Heart right ventricle (tissue), 16 donors: ENCODE results near the gene SGPP2. TPM values are rescaled to one million over a fixed set of nuclear protein-coding genes. Genes with fewer than 3 reads are reported as not detected.

ENCODE experiments used
- ATAC-seq, 8 donors: fragments of 200-7000 bp; cut with Tn5 transposase; one replicate each; pipeline ENCODE4 v1.9.1; 2020; ENCODE audit warnings: mild to moderate bottlenecking in 8 of 8, moderate library complexity in 8 of 8, moderate number of reproducible peaks in 1 of 8
- DNase-seq, 2 donors: peaks; one replicate each; pipeline ENCODE4 v3.0.0-alpha.2; 2020
- H3K27ac ChIP-seq, 10 donors: fragments of 200-600 bp; sonication (generic) in 2 of 10; one replicate each; pipeline versions ENCODE4 v1.5.0 to v1.8.0; 2020 to 2022; ENCODE audit warnings: mild to moderate bottlenecking in 3 of 10
- H3K27me3 ChIP-seq, 7 donors: fragments of 200-600 bp; one replicate each; pipeline ENCODE4 v1.8.0; 2021 to 2022; ENCODE audit warnings: mild to moderate bottlenecking in 2 of 7
- H3K36me3 ChIP-seq, 9 donors: fragments of 200-600 bp; sonication (generic) in 1 of 9; one replicate each; pipeline versions ENCODE4 v1.5.0 to v1.8.0; 2020 to 2022; ENCODE audit warnings: mild to moderate bottlenecking in 2 of 9
- H3K4me1 ChIP-seq, 9 donors: fragments of 200-600 bp; sonication (generic) in 1 of 9; one replicate each; pipeline versions ENCODE4 v1.5.0 to v1.8.0; 2020 to 2022; ENCODE audit warnings: mild to moderate bottlenecking in 4 of 9
- H3K4me3 ChIP-seq, 10 donors: fragments of 200-600 bp; sonication (generic) in 2 of 10; one replicate each; pipeline versions ENCODE4 v1.5.0 to v1.8.0; 2020 to 2022; ENCODE audit warnings: mild to moderate bottlenecking in 7 of 10, moderate library complexity in 2 of 10
- H3K9me3 ChIP-seq, 11 donors: fragments of 200-600 bp in 10 of 11; sonication (generic) in 2 of 11; one replicate each; pipeline versions ENCODE4 v1.5.0 to v1.8.0; 2013 to 2022; ENCODE audit warnings: mild to moderate bottlenecking in 2 of 11, control low read depth in 1 of 11, moderate library complexity in 1 of 11
- WGBS, 2 donors: extraction: QIAGEN DNeasy Blood & Tissue Kit; methylation state at CpG; one replicate each; pipeline ENCODE4 v1.1.7; 2013; ENCODE audit warnings: inconsistent platforms in 1 of 2; 5-methylcytosine and 5-hydroxymethylcytosine counted together
- intact Hi-C, 10 donors: fragments of 100-400 bp; cut with DNase I; formaldehyde crosslinking; loops; one replicate each; pipeline versions ENCODE4 v1.11.1 to v1.14.2; 2022
- polyA plus RNA-seq, 2 donors: library from polyadenylated mRNA; stranded (reverse); fragments of 200-250 nt; gene quantifications; one replicate each; pipeline ENCODE4 v1.2.3, GENCODE V29; 2013
- total RNA-seq, 10 donors: library from RNA; stranded (reverse); fragmentation: NEBNext Ultra II Directional in 3 of 10; extraction: Animal tissue kit (Norgen Biotek cat#: 25700) in 3 of 10; gene quantifications; one replicate each; pipeline versions ENCODE4 v1.2.1 to v1.2.4, GENCODE V29; 2021 to 2023
- TF ChIP-seq, protein P1 (sequence below), 9 donors: fragments of 200-600 bp; sonication (generic) in 2 of 9; IDR thresholded peaks; one replicate each; pipeline versions ENCODE4 v1.5.0 to v1.8.0; 2021 to 2022; ENCODE audit warnings: antibody characterized with exemption in 9 of 9, mild to moderate bottlenecking in 5 of 9, moderate library complexity in 1 of 9
- donor health status: Arrhythmogenic right ventricular cardiomyopathy.
- donor health status: ischemic (EF 13 %, LVEDD 7.1; RV severe dilation, severe dysfunction).
- donor health status: healthy with polysubstance abuse.
- donor health status: DM: no; HTN: yes; CAD: no.
- donor health status: DM: no; HTN: no; CAD: no.
- donor health status: ischemic (EF 25% LVEDD 6.9; RV normal size, moderate dysfunction).
- donor health status: ischemic (EF 25% LVEDD 5.7; RV mildly dilated, moderate dysfunction).
- donor health status: healthy.
- donor health status: DM: yes; HTN: yes; CAD: no.
- donor health status: Ischemic cardiomyopathy.
- donor health status: ischemic (EF 35%, LVEDD 5.7; RV mildly dilated, moderate dysfunction).
- donor health status: nonischemic (EF 11% LVEDD 7.7; RV severe dilation, severe dysfunction).
- donor health status: DM: yes; HTN: yes; CAD: no.
- donor health status: PGD.
- donor health status: ischemic (EF 29% LVEDD 5.4; RV normal size, mild dysfunction).
- donor health status: nonischemic (EF 23%, LVEDD 6.1; RV moderate dilation, normal function).

The SGPP2 gene
- total and polyA plus RNA-seq, 12 donors = 0.54 to 34.4 (median 5.7) TPM

DNA sequence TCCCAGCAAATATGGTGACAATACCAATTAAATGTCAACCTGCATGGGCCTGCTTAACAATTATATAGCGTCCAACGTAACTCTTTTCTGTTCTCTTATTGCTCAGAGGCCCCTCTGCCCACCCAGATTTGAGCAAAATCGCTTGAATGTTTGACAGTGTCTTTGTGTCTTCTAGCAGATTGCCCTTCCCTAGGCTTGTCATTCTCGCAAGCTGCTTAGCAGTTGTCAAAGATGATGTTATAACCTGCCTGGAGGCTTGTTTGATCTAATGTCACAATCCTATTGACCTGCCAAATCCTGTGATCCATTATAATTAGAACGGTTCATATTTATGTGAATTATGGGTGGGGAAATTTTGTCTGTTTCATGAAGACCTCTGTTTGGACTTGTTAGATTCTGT, 122.7 kb downstream of the SGPP2 start:
- H3K27ac ChIP-seq = no peak overlapping the region
- no peak overlapping the region for H3K4me3 ChIP-seq
- intact Hi-C loops = loop anchor here in 1 of 10 donors (10.0 kb wide), 1 partner anchor 538 kb away; no protein-coding TSS in a partner anchor
- ATAC-seq = no peak
- peaks cover 0 to 10% (median 0%) of the 10 kb centered on the region in 7 donors for H3K27me3 ChIP-seq
- TF ChIP-seq, protein P1, sequence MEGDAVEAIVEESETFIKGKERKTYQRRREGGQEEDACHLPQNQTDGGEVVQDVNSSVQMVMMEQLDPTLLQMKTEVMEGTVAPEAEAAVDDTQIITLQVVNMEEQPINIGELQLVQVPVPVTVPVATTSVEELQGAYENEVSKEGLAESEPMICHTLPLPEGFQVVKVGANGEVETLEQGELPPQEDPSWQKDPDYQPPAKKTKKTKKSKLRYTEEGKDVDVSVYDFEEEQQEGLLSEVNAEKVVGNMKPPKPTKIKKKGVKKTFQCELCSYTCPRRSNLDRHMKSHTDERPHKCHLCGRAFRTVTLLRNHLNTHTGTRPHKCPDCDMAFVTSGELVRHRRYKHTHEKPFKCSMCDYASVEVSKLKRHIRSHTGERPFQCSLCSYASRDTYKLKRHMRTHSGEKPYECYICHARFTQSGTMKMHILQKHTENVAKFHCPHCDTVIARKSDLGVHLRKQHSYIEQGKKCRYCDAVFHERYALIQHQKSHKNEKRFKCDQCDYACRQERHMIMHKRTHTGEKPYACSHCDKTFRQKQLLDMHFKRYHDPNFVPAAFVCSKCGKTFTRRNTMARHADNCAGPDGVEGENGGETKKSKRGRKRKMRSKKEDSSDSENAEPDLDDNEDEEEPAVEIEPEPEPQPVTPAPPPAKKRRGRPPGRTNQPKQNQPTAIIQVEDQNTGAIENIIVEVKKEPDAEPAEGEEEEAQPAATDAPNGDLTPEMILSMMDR (IDR thresholded peaks at IDR 0.05) = no peak
- H3K9me3 ChIP-seq = no peaks in the 10 kb centered on the region
- peaks cover 0 to 5% (median 0%) of the 10 kb centered on the region in 9 donors for H3K4me1 ChIP-seq
- no peaks in the 10 kb centered on the region for H3K36me3 ChIP-seq
- no peak for DNase-seq
- 88 to 92% methylated on average over 5 of the region's 5 CpGs for WGBS, 2 donors

DNA sequence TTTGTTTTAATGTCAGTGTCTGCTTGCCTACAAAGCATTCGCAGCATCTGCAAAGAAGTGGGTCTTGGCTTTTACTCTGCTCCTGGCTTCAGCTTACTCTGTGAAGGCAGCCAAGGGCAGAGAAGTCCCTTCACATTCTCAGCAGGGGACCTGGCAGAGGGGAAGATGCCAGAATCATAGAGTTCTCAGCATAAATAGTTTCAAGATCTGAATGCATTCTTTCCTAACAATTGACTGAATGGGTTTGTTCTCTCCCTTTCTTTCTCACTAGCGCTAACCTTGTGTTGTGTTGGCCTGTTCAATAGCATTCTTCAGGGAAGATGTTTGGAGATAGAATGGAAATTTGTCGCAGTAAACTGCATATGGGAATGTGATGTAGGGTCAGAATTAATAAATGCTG, 124.6 kb downstream of the SGPP2 start:
- ATAC-seq (no peak), DNase-seq (no peak)
- Histone ChIP-seq H3K4me1 (peaks cover 0 to 5% (median 0%) of the 10 kb centered on the region in 9 donors), H3K27me3 (peaks cover 0 to 27% (median 7%) of the 10 kb centered on the region in 7 donors), H3K9me3 (no peaks in the 10 kb centered on the region), H3K27ac (no peak overlapping the region), H3K36me3 (no peaks in the 10 kb centered on the region), H3K4me3 (no peak overlapping the region)
- WGBS, 2 donors = 71 to 74% methylated on average over 3 of the region's 3 CpGs
- TF ChIP-seq, protein P1 (IDR thresholded peaks at IDR 0.05) = no peak
- intact Hi-C loops = loop anchor here in 1 of 10 donors (10.0 kb wide), 1 partner anchor 536 kb away; no protein-coding TSS in a partner anchor

DNA sequence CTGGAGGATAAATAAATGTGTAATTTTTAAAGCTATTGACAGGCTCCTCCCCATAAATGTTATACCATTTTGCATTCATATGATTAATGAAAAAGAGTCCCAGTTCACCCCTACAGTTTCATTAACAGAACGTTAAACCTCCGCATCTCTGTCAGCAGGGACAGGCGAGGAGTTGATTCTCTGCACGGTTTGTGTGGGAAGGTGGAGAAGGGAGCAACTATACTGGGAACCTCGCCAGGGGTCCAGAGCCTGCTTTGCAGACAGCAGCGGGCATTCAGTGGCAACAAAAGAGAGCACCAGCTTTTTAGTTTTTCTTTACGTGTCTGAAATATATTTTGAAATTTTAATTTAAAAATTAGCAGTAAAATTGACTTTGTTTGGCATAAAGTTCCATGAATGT, 130.2 kb downstream of the SGPP2 start:
- no peak overlapping the region for H3K27ac ChIP-seq
- no peaks in the 10 kb centered on the region for H3K9me3 ChIP-seq
- H3K4me1 ChIP-seq = no peaks in the 10 kb centered on the region
- WGBS, 2 donors = 40 to 42% methylated on average over 7 of the region's 7 CpGs
- DNase-seq (no peak), ATAC-seq (no peak)
- intact Hi-C loops = no loop called here
- TF ChIP-seq, protein P1 (IDR thresholded peaks at IDR 0.05) = no peak
- no peaks in the 10 kb centered on the region for H3K36me3 ChIP-seq
- peaks cover 0 to 33% (median 12%) of the 10 kb centered on the region in 7 donors for H3K27me3 ChIP-seq
- no peak overlapping the region for H3K4me3 ChIP-seq

DNA sequence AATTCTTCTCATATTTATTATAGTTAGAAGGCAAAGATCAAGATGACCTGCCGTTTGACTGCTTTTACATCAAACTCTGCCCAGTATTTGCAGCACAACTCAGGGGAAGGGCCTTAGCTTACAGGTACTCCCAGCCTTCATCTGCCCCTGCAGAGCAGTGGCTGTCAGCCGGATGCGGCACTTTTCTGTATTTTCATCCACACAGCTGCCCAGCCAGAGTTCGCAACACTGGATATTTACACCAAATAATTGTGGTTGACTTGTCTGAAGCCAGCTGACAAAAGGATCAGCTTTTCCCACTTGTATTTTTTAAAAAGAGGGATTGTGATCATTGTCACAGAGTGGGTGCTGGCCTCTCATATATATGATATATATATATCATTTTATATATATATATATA, 136.8 kb downstream of the SGPP2 start:
- H3K9me3 ChIP-seq = no peaks in the 10 kb centered on the region
- H3K27me3 ChIP-seq = peaks cover 0 to 4% (median 0%) of the 10 kb centered on the region in 7 donors
- H3K36me3 ChIP-seq = peaks cover 0 to 4% (median 0%) of the 10 kb centered on the region in 9 donors
- intact Hi-C loops = loop anchor here in 9 of 10 donors (2.0 to 10.0 kb wide), 3 partner anchors 242 to 506 kb away; no protein-coding TSS in a partner anchor
- DNase-seq = no peak
- no peak overlapping the region for H3K27ac ChIP-seq
- ATAC-seq = no peak
- peaks cover 0 to 3% (median 0%) of the 10 kb centered on the region in 9 donors for H3K4me1 ChIP-seq
- TF ChIP-seq, protein P1 (IDR thresholded peaks at IDR 0.05) = no peak
- 91 to 98% methylated on average over 4 of the region's 4 CpGs for WGBS, 2 donors
- H3K4me3 ChIP-seq = no peak overlapping the region
